Activated T-helper 17 cell treated with anti-CD3 and anti-CD28 coated beads, Interleukin-2, amount 50 U/mL, for 72 hours (primary cell): ENCODE results near the gene MX2. TPM values are rescaled to one million over a fixed set of nuclear protein-coding genes. Genes with fewer than 3 reads are reported as not detected.

Experiments used
- ATAC-seq: fragments of 150-1000 bp; cut with Tn5 transposase; replicated peaks from 2 replicates; pipeline ENCODE4 v1.10.0; 2021; ENCODE audit warnings: mild to moderate bottlenecking, moderate library complexity
- H3K27ac Mint-ChIP-seq: one replicate; pipeline ENCODE4 v1.8.0; 2022; ENCODE audit warnings: mixed read lengths
- H3K27me3 Mint-ChIP-seq: one replicate; pipeline ENCODE4 v1.8.0; 2022; ENCODE audit warnings: mixed read lengths
- H3K36me3 Mint-ChIP-seq: one replicate; pipeline ENCODE4 v1.8.0; 2022; ENCODE audit warnings: low read depth, mild to moderate bottlenecking, mixed read lengths
- H3K4me1 Mint-ChIP-seq: one replicate; pipeline ENCODE4 v1.8.0; 2022; ENCODE audit warnings: mixed read lengths
- H3K4me3 Mint-ChIP-seq: one replicate; pipeline ENCODE4 v1.8.0; 2022; ENCODE audit warnings: mild to moderate bottlenecking, mixed read lengths
- H3K9me3 Mint-ChIP-seq: one replicate; pipeline ENCODE4 v1.8.0; 2022; ENCODE audit warnings: mixed read lengths
- total RNA-seq, 2 donors: library from RNA; stranded (reverse); gene quantifications; one replicate each; pipeline ENCODE4 v1.2.3, GENCODE V29; 2022

The MX2 gene
- total RNA-seq, 2 donors from 2014 or later, result 13.0 to 59.1 TPM

DNA sequence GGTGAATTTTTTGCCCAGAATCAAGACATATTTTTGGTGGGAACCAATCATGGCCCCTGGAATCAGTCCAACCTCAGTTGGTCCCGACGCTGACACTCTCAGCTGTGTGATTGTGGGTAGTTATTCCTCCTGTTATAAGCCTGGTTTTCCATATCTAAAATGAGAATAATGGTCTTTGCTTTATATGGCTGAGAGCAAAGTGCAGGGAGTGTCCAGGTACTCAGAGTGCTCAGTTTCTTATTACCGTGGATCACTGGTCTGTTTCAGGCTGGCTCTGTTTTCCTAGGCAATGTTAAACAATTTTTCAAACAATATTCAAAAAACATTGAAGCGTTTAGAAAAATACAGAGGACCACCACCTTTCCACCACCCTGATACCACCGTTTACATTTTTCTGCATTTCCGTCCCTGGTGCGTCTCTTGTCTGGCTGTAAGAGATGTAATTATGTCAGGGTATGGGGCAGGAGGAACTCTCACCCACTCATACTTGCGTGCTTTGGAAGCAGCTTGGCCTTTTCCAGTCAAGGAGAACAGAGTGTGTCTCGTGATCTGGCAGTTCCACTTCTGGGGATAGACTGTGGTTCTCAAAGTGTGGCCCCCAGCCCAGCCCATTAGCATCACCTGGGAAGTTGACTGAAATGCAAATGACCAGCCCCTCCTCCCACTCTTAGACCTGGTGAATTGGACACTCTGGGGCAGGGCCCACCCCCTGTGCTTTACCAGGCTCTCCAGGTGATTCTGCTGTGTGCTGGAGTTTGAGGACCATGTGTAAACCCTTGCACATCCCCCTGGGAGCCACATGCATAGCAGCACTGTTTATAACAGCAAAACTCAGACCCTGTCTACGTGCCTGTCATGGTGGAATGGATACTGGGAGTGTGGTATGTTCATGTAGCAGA lies 71.0 kb downstream of the MX2 start:
- H3K27ac Mint-ChIP-seq, result no peak overlapping the region
- no peak for ATAC-seq
- H3K36me3 Mint-ChIP-seq, result peaks cover 87% of the 10 kb centered on the region
- peaks cover 2% of the 10 kb centered on the region for H3K4me1 Mint-ChIP-seq
- H3K27me3 Mint-ChIP-seq, result no peaks in the 10 kb centered on the region
- no peak overlapping the region for H3K4me3 Mint-ChIP-seq
- H3K9me3 Mint-ChIP-seq, result peaks cover 5% of the 10 kb centered on the region

DNA sequence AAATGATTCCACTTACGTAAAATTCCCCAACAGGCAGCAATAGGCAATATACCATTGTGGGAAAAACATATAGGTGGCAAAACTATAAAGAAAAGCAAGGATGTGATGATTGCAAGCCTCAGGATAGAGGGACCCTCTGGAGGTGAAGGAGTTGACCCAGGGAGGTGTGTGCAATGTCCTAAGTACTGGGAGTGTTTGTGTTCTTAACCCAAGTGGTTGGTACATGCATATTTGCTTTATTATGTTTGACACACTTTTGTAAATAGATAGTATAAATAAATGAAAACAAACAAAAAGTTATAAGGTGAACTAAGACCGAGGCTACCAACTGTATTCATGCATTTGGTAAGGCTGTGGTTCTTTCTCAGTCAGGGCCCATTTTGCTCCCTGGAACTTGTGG lies 71.7 kb downstream of the MX2 start:
- Mint-ChIP-seq H3K4me3 (no peak overlapping the region), H3K27ac (no peak overlapping the region), H3K4me1 (peaks cover 5% of the 10 kb centered on the region), H3K27me3 (no peaks in the 10 kb centered on the region), H3K9me3 (peaks cover 5% of the 10 kb centered on the region), H3K36me3 (peaks cover 89% of the 10 kb centered on the region)
- ATAC-seq, result no peak

GRCh38 chr21:41435706-41436105 lies 73.9 kb downstream of the MX2 start:
- peaks cover 5% of the 10 kb centered on the region for H3K4me1 Mint-ChIP-seq
- no peak for ATAC-seq

DNA sequence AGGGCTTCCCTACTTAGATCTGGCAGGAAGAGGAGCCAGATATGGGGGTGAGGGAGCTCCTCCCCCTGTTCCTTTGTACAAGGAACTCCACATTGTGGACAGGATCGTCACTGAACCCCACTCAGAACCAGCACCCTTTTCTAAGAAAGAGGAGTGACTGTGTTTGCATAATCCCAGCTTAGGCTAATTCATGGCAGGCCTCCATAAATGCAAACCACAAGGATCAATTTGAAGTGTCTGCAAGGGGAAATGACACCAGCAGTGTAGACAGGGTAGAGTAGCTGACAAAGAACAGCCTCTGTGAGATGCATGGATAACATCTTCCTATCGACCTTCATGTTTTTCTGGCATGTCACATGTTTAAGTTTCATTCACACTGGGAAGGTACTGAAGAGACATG lies 75.9 kb downstream of the MX2 start:
- no peak overlapping the region for H3K4me3 Mint-ChIP-seq
- peak; percentile 38 for ATAC-seq
- peaks cover 98% of the 10 kb centered on the region for H3K36me3 Mint-ChIP-seq
- H3K27ac Mint-ChIP-seq, result peak overlapping the region; percentile 23
- peaks cover 5% of the 10 kb centered on the region for H3K9me3 Mint-ChIP-seq
- H3K4me1 Mint-ChIP-seq, result peaks cover 5% of the 10 kb centered on the region
- H3K27me3 Mint-ChIP-seq, result no peaks in the 10 kb centered on the region

More at GRCh38 chr21:41435706-41436105, 73.9 kb downstream of the MX2 start:
- H3K4me3 Mint-ChIP-seq, result no peak overlapping the region
- peaks cover 5% of the 10 kb centered on the region for H3K9me3 Mint-ChIP-seq
- no peak overlapping the region for H3K27ac Mint-ChIP-seq
- H3K27me3 Mint-ChIP-seq, result no peaks in the 10 kb centered on the region
- peaks cover 98% of the 10 kb centered on the region for H3K36me3 Mint-ChIP-seq

GRCh38 chr21:41438425-41439113 lies 76.7 kb downstream of the MX2 start:
- Mint-ChIP-seq H3K4me3 (no peak overlapping the region), H3K9me3 (peaks cover 5% of the 10 kb centered on the region), H3K27ac (peak overlapping the region; percentile 23), H3K4me1 (peaks cover 5% of the 10 kb centered on the region), H3K36me3 (peaks cover 98% of the 10 kb centered on the region), H3K27me3 (no peaks in the 10 kb centered on the region)
- ATAC-seq, result no peak

DNA sequence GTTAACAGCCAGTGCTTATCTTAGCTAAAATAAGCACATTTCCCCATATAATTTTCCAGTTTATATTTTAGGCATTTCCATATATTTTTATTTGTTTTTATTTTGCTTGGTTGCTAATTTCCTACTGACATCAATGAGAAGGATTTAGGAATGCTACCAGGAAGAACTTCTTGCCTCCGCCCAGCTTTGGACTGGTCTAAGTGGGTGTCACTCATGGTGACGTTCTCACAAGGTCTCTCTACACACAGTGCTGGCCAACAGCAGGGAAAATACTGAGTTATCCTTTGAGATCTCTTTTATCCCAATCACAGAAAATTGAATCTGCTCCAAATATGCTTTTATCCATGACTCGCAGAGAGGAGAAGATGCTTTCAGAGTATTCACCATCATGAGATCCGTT lies 77.4 kb downstream of the MX2 start:
- peaks cover 5% of the 10 kb centered on the region for H3K9me3 Mint-ChIP-seq
- H3K4me3 Mint-ChIP-seq, result no peak overlapping the region
- H3K27ac Mint-ChIP-seq, result no peak overlapping the region
- peaks cover 5% of the 10 kb centered on the region for H3K4me1 Mint-ChIP-seq
- H3K27me3 Mint-ChIP-seq, result no peaks in the 10 kb centered on the region
- peaks cover 98% of the 10 kb centered on the region for H3K36me3 Mint-ChIP-seq
- ATAC-seq, result no peak

DNA sequence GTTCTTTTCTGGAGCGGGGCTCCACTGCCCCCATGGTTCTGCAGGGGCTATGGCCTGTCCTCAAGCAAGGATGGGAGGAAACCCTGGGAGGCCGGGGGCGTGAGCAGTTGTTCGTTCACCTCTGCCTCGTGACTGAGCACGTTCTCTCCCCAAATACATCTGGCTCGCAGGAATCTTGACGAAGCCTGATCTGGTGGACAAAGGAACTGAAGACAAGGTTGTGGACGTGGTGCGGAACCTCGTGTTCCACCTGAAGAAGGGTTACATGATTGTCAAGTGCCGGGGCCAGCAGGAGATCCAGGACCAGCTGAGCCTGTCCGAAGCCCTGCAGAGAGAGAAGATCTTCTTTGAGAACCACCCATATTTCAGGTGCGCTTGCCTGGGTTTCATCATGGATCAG lies 79.7 kb downstream of the MX2 start:
- Mint-ChIP-seq H3K27me3 (no peaks in the 10 kb centered on the region), H3K36me3 (peaks cover 97% of the 10 kb centered on the region), H3K27ac (peak overlapping the region; percentile 33), H3K4me1 (peaks cover 5% of the 10 kb centered on the region), H3K9me3 (no peaks in the 10 kb centered on the region), H3K4me3 (no peak overlapping the region)
- ATAC-seq, result no peak

DNA sequence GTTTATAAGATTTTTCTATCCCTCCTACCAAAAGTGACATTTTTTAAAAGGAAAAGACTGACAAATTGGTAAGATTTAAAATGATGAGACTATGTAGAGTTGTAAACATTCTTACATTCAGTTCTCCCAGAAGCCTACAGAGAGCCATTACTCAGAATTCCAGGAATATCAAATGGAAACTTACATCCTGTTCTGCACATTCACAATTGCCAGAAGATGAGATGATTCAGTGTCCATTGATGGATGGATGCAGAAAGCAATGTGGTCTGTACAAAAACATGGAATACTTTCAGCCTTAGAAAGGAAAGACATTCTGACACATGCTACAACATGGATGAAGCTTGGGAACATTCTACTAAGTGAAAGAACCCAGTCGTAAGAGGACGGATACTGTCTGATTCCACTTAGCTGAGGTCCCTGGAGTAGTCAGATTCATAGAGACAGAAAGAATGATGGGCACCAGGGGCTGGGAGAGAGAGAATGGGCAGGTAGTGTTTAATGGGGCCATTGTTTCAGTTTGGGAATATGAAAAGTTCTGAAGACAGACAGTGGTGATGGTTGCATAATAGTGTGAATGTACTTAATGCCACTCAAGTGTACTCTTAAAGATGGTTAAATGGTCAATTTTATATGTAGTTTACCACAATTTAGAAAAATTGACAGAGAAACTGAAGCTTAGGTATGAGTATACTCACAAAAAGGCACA lies 80.8 kb downstream of the MX2 start:
- Mint-ChIP-seq H3K36me3 (peaks cover 97% of the 10 kb centered on the region), H3K27me3 (no peaks in the 10 kb centered on the region), H3K4me3 (no peak overlapping the region), H3K9me3 (no peaks in the 10 kb centered on the region), H3K4me1 (peaks cover 4% of the 10 kb centered on the region), H3K27ac (peak overlapping the region; percentile 33)
- no peak for ATAC-seq

DNA sequence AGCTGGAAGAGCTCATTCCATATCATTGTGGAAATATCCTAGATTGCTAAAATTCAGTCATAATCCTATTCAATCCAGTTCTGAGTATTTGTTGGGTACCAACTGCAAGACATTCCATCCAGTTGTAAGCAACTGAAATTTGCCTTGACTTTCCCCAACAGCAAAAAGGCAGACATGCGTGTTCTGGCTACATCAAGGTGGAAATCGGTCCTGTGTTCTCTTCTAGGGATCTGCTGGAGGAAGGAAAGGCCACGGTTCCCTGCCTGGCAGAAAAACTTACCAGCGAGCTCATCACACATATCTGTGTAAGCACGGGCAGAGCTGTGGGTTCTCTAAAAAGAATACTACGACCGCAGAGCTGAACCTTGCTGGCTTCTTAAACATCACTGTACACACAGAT lies 81.7 kb downstream of the MX2 start:
- Mint-ChIP-seq H3K36me3 (peaks cover 97% of the 10 kb centered on the region), H3K4me1 (no peaks in the 10 kb centered on the region), H3K4me3 (no peak overlapping the region), H3K9me3 (no peaks in the 10 kb centered on the region), H3K27ac (peak overlapping the region; percentile 26), H3K27me3 (no peaks in the 10 kb centered on the region)
- no peak for ATAC-seq

GRCh38 chr21:41444703-41445464 lies 83.1 kb downstream of the MX2 start:
- Mint-ChIP-seq H3K36me3 (peaks cover 97% of the 10 kb centered on the region), H3K4me3 (no peak overlapping the region), H3K27ac (no peak overlapping the region), H3K9me3 (no peaks in the 10 kb centered on the region), H3K4me1 (no peaks in the 10 kb centered on the region), H3K27me3 (no peaks in the 10 kb centered on the region)
- no peak for ATAC-seq

GRCh38 chr21:41445465-41445862 lies 83.6 kb downstream of the MX2 start:
- Mint-ChIP-seq H3K4me1 (no peaks in the 10 kb centered on the region), H3K27me3 (no peaks in the 10 kb centered on the region), H3K9me3 (no peaks in the 10 kb centered on the region), H3K27ac (no peak overlapping the region), H3K4me3 (no peak overlapping the region), H3K36me3 (peaks cover 97% of the 10 kb centered on the region)
- ATAC-seq, result no peak

DNA sequence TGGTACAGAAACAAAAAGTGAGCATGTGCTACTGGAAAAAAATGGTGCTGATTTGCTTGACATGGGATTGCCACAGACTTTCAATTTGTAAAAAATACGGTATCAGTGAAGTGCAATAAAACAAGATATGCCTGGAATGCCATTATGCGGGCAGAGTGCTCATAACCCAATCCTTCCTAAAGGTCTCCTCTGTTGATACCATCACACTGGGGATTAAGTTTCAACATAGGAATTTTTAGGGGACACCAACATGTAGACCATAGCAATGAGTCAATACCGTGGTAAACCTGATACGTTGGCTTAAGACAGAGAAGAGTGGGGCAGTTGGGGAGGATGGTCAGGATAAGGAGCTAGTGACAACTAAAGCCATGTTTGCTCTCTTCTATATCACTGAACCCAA lies 84.8 kb downstream of the MX2 start:
- no peak overlapping the region for H3K4me3 Mint-ChIP-seq
- H3K9me3 Mint-ChIP-seq, result no peaks in the 10 kb centered on the region
- H3K4me1 Mint-ChIP-seq, result no peaks in the 10 kb centered on the region
- ATAC-seq, result no peak
- H3K36me3 Mint-ChIP-seq, result peaks cover 98% of the 10 kb centered on the region
- H3K27ac Mint-ChIP-seq, result peak overlapping the region; percentile 22
- no peaks in the 10 kb centered on the region for H3K27me3 Mint-ChIP-seq

GRCh38 chr21:41447356-41447755 lies 85.5 kb downstream of the MX2 start:
- no peak for ATAC-seq

DNA sequence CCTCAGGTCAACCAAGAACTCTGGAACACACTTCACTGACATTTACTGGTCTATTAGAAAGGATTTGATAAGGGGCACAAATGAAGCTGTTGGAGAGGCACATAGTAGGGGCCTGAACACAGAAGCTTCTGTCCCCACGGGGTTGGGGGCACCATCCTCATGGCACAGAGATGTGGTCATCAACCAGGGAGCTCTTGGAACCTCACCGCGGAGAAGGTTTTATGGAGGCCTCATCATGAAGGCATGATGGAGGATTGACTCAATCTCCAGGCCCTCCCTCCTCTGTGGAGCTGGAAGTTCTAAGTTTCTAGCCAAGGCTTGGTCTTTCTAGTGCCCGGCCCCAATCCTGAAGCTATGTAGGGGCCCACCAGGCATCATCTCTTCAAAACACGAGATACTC lies 87.8 kb downstream of the MX2 start:
- H3K4me1 Mint-ChIP-seq, result no peaks in the 10 kb centered on the region
- H3K4me3 Mint-ChIP-seq, result no peak overlapping the region
- no peaks in the 10 kb centered on the region for H3K9me3 Mint-ChIP-seq
- H3K27me3 Mint-ChIP-seq, result no peaks in the 10 kb centered on the region
- H3K27ac Mint-ChIP-seq, result no peak overlapping the region
- ATAC-seq, result no peak
- peaks cover 100% of the 10 kb centered on the region for H3K36me3 Mint-ChIP-seq

More at GRCh38 chr21:41447356-41447755, 85.5 kb downstream of the MX2 start:
- H3K36me3 Mint-ChIP-seq, result peaks cover 98% of the 10 kb centered on the region
- no peaks in the 10 kb centered on the region for H3K9me3 Mint-ChIP-seq
- no peaks in the 10 kb centered on the region for H3K4me1 Mint-ChIP-seq
- no peaks in the 10 kb centered on the region for H3K27me3 Mint-ChIP-seq
- peak overlapping the region; percentile 48 for H3K27ac Mint-ChIP-seq
- H3K4me3 Mint-ChIP-seq, result no peak overlapping the region
